Heart left ventricle (tissue), 13 donors: ENCODE data around the gene ANKRD13B.

Experiments
- CTCF ChIP-seq, 12 donors: fragments of 200-600 bp; sonication (generic) in 4 of 12; IDR thresholded peaks; one replicate each; pipeline versions ENCODE4 v1.5.0 to v1.8.0; 2018 to 2022; ENCODE audit warnings: antibody characterized with exemption in 12 of 12, mild to moderate bottlenecking in 5 of 12
- POLR2A ChIP-seq, 2 donors: fragments of 450-650 bp; IDR thresholded peaks; one replicate each; pipeline ENCODE4 v1.6.1; 2017; ENCODE audit warnings: antibody characterized with exemption in 2 of 2, mild to moderate bottlenecking in 2 of 2, moderate library complexity in 2 of 2
- donor health status: ischemic (EF 13 %, LVEDD 7.1; RV severe dilation, severe dysfunction).
- donor health status: DM: no; HTN: yes; CAD: no.
- donor health status: DM: no; HTN: no; CAD: no.
- donor health status: ischemic (EF 25% LVEDD 6.9; RV normal size, moderate dysfunction).
- donor health status: ischemic (EF 25% LVEDD 5.7; RV mildly dilated, moderate dysfunction).
- donor health status: ischemic (EF 35%, LVEDD 5.7; RV mildly dilated, moderate dysfunction).
- donor health status: nonischemic (EF 11% LVEDD 7.7; RV severe dilation, severe dysfunction).
- donor health status: DM: yes; HTN: yes; CAD: no.
- donor health status: PGD.
- donor health status: ischemic (EF 29% LVEDD 5.4; RV normal size, mild dysfunction).
- donor health status: nonischemic (EF 23%, LVEDD 6.1; RV moderate dilation, normal function).

DNA sequence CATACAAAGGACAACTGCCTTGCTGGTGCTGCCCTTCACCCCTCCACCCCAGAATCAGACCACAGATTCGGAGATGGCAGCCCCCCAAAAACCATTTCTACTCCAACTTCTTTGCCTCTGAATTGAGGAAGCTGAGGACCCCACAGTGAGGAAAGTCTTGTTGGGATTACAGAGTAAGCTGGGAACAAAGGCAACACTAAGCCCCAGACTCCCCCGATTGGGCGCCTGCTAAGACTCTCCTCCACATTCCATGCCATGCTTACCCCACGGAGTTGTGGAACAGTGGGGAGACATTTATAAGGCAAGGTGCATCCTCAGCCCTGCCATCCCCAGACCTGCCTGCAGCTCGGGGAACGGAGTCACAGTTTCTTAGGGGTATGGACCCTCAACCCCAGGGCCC lies 5.3 kb upstream of the ANKRD13B start:
- TF ChIP-seq CTCF (IDR thresholded peaks at IDR 0.05) (no peak), POLR2A (IDR thresholded peaks at IDR 0.05) (no peak)
